GM19324 (cell line): Measurements from ENCODE around the gene LPIN2.
"Not testable (repeated sequence)": the region's sequence is repeated elsewhere in the genome, so short reads cannot be mapped to it uniquely, and the experiment has no call there.

Experiments used
- ATAC-seq: cut with Tn5 transposase; IDR thresholded peaks from one replicate; pipeline ENCODE4 v1.9.1; 2021; ENCODE audit warnings: mild to moderate bottlenecking, moderate library complexity; ENCODE audit not compliant: unreplicated experiment, low FRiP score

The LPIN2 gene

GRCh38 chr18:3013024-3013804 lies at the start of gene LPIN2:
Gene LPIN2, minus strand, starts transcription at chr18:3013144. Its CDS starts 52,304 bp downstream, at chr18:2960840.
- ATAC-seq, result peak; percentile 90

GRCh38 chr18:3061581-3062312 lies 48.8 kb upstream of the LPIN2 start:
- no peak for ATAC-seq

GRCh38 chr18:3060667-3061580 lies 48.0 kb upstream of the LPIN2 start:
- no peak for ATAC-seq

GRCh38 chr18:3059272-3059671 lies 46.3 kb upstream of the LPIN2 start:
- no peak for ATAC-seq

GRCh38 chr18:3058328-3059191 lies 45.6 kb upstream of the LPIN2 start:
- ATAC-seq, result no peak

GRCh38 chr18:3057526-3057925 lies 44.6 kb upstream of the LPIN2 start:
- no peak for ATAC-seq

- ATAC-seq, result no peak
Observed at GRCh38 chr18:3056311-3056710, 43.4 kb upstream of the LPIN2 start.

GRCh38 chr18:3055816-3056215 lies 42.9 kb upstream of the LPIN2 start:
- no peak for ATAC-seq

GRCh38 chr18:3055186-3055728 lies 42.3 kb upstream of the LPIN2 start:
- no peak for ATAC-seq

- no peak for ATAC-seq
Observed at GRCh38 chr18:3054780-3055179, 41.8 kb upstream of the LPIN2 start.

- no peak for ATAC-seq
Observed at GRCh38 chr18:3054214-3054613, 41.3 kb upstream of the LPIN2 start.

- ATAC-seq, result no peak
Observed at GRCh38 chr18:3053081-3053480, 40.1 kb upstream of the LPIN2 start.

GRCh38 chr18:3052411-3052758 lies 39.4 kb upstream of the LPIN2 start:
- no peak for ATAC-seq

GRCh38 chr18:3051718-3052410 lies 38.9 kb upstream of the LPIN2 start:
- no peak for ATAC-seq

- not testable (repeated sequence) for ATAC-seq
Observed at GRCh38 chr18:3049897-3050454, 37.0 kb upstream of the LPIN2 start.

GRCh38 chr18:3048820-3049349 lies 35.9 kb upstream of the LPIN2 start:
- ATAC-seq, result no peak

- ATAC-seq, result no peak
Observed at GRCh38 chr18:3048121-3048520, 35.2 kb upstream of the LPIN2 start.

GRCh38 chr18:3046216-3046808 lies 33.4 kb upstream of the LPIN2 start:
- ATAC-seq, result no peak
